HepG2 (cell line): Measurements from ENCODE around the gene EPM2A. TPM values are rescaled to one million over a fixed set of nuclear protein-coding genes. Genes with fewer than 3 reads are reported as not detected.

Experiments used
- ATF1 ChIP-seq: IDR thresholded peaks from 2 replicates; pipeline ENCODE4 v1.6.1; 2016; ENCODE audit warnings: mild to moderate bottlenecking, control low read depth
- ATRX ChIP-seq: sonication (generic); formaldehyde crosslinking; IDR thresholded peaks from 2 replicates; pipeline ENCODE4 v1.4.0; 2020; ENCODE audit warnings: missing genetic modification reagents, borderline replicate concordance
- ELF1 ChIP-seq: sonication (generic); formaldehyde crosslinking; IDR thresholded peaks from 2 replicates; pipeline ENCODE4 v1.4.0; 2020; ENCODE audit warnings: missing genetic modification reagents
- ERF ChIP-seq: IDR thresholded peaks from 2 replicates; pipeline ENCODE4 v1.6.1; 2018; ENCODE audit warnings: missing biosample characterization, missing genetic modification reagents
- FOSL1 ChIP-seq: sonication (generic); formaldehyde crosslinking; IDR thresholded peaks from 2 replicates; pipeline ENCODE4 v1.9.0; 2021; ENCODE audit warnings: missing genetic modification reagents, borderline replicate concordance
- FOSL2 ChIP-seq: sonication (generic); formaldehyde crosslinking; IDR thresholded peaks from 2 replicates; pipeline ENCODE4 v1.4.0; 2020; ENCODE audit warnings: missing genetic modification reagents
- KDM4B ChIP-seq: sonication (generic); formaldehyde crosslinking; IDR thresholded peaks from 2 replicates; pipeline ENCODE4 v1.4.0; 2020; ENCODE audit warnings: missing genetic modification reagents
- MLLT10 ChIP-seq: sonication (generic); formaldehyde crosslinking; IDR thresholded peaks from 2 replicates; pipeline ENCODE4 v1.4.0; 2020; ENCODE audit warnings: missing genetic modification reagents
- MZF1 ChIP-seq: sonication (generic); formaldehyde crosslinking; IDR thresholded peaks from 2 replicates; pipeline ENCODE4 v1.8.1; 2023; ENCODE audit warnings: mild to moderate bottlenecking, missing genetic modification reagents, borderline replicate concordance
- PAWR ChIP-seq: sonication (generic); formaldehyde crosslinking; IDR thresholded peaks from 2 replicates; pipeline ENCODE4 v1.4.0; 2020; ENCODE audit warnings: missing genetic modification reagents, mild to moderate bottlenecking, borderline replicate concordance
- PHF8 ChIP-seq: sonication (generic); formaldehyde crosslinking; IDR thresholded peaks from 2 replicates; pipeline ENCODE4 v1.5.0; 2020; ENCODE audit warnings: missing genetic modification reagents
- SNAI1 ChIP-seq: sonication (generic); formaldehyde crosslinking; IDR thresholded peaks from 2 replicates; pipeline ENCODE4 v1.5.0; 2020; ENCODE audit warnings: mild to moderate bottlenecking, missing genetic modification reagents, borderline replicate concordance
- SPEN ChIP-seq: sonication (generic); formaldehyde crosslinking; IDR thresholded peaks from 2 replicates; pipeline ENCODE4 v1.5.1; 2020; ENCODE audit warnings: low read depth, mild to moderate bottlenecking, missing genetic modification reagents
- ZFP41 ChIP-seq: sonication (generic); formaldehyde crosslinking; IDR thresholded peaks from 2 replicates; pipeline ENCODE4 v1.4.0; 2020; ENCODE audit warnings: mild to moderate bottlenecking, missing genetic modification reagents, borderline replicate concordance
- ZIK1 ChIP-seq: sonication (generic); formaldehyde crosslinking; IDR thresholded peaks from 2 replicates; pipeline ENCODE4 v1.5.0; 2020; ENCODE audit warnings: mild to moderate bottlenecking, low read depth, missing genetic modification reagents, borderline replicate concordance
- ZKSCAN1 ChIP-seq: fragments of 150-350 bp; IDR thresholded peaks from 2 replicates; pipeline ENCODE4 v1.6.1; 2014; ENCODE audit warnings: low read length
- ZNF264 ChIP-seq: sonication (generic); formaldehyde crosslinking; IDR thresholded peaks from 2 replicates; pipeline ENCODE4 v1.4.0; 2020; ENCODE audit warnings: missing genetic modification reagents
- ZNF296 ChIP-seq: sonication (generic); formaldehyde crosslinking; conservative IDR thresholded peaks from 2 replicates; pipeline ENCODE4 v1.5.0; 2020; ENCODE audit warnings: mild to moderate bottlenecking, missing genetic modification reagents
- ZNF331 ChIP-seq: sonication (generic); formaldehyde crosslinking; IDR thresholded peaks from 2 replicates; pipeline ENCODE4 v1.4.0; 2020; ENCODE audit warnings: missing genetic modification reagents
- ZNF569 ChIP-seq: sonication (generic); formaldehyde crosslinking; IDR thresholded peaks from 2 replicates; pipeline ENCODE4 v1.5.0; 2020; ENCODE audit warnings: mild to moderate bottlenecking, missing genetic modification reagents, moderate library complexity, borderline replicate concordance
- polyA plus RNA-seq, 8 experiments: library from polyadenylated mRNA; depleted of rRNA in 3 of 8; stranded (reverse) in 7 of 8; unstranded in 1 of 8; fragments of >200 nt; fragmentation: Illumina TruSeq in 4 of 8; extraction: Trizol in 4 of 8; gene quantifications; 2 replicates each; pipeline versions ENCODE4 v1.2.1 to v1.2.3, GENCODE V29; 2011 to 2016; ENCODE audit warnings: low read depth in 4 of 8, missing spikeins in 1 of 8, mixed read lengths in 1 of 8; ENCODE audit not compliant: insufficient read depth in 1 of 8
- total RNA-seq, 5 experiments: library from RNA; depleted of rRNA; stranded (reverse); fragments of >200 nt; fragmentation: Illumina TruSeq; extraction: Trizol; gene quantifications; 2 replicates each; pipeline ENCODE4 v1.2.3, GENCODE V29; 2016; ENCODE audit warnings: low read depth in 1 of 5
- TF ChIP-seq, protein P1 (sequence below): sonication (generic); formaldehyde crosslinking; conservative IDR thresholded peaks from 2 replicates; pipeline ENCODE4 v1.8.0; 2022; ENCODE audit warnings: missing genetic modification reagents
- TF ChIP-seq, protein P2 (sequence below): sonication (generic); formaldehyde crosslinking; conservative IDR thresholded peaks from 2 replicates; pipeline ENCODE4 v1.4.0; 2020; ENCODE audit warnings: missing genetic modification reagents
- TF ChIP-seq, protein P3 (sequence below): sonication (generic); formaldehyde crosslinking; IDR thresholded peaks from 2 replicates; pipeline ENCODE4 v1.4.0; 2020; ENCODE audit warnings: mild to moderate bottlenecking, missing genetic modification reagents
- TF ChIP-seq, protein P4 (sequence below): sonication (generic); formaldehyde crosslinking; IDR thresholded peaks from 2 replicates; pipeline ENCODE4 v1.4.0; 2020; ENCODE audit warnings: low read depth, mild to moderate bottlenecking, missing genetic modification reagents

EPM2A gene
- total and polyA plus RNA-seq, 2 of the 13 experiments (the other 11 are each of a cell fraction or from before 2014, with no cell fraction given), result 4.6 to 9.2 TPM

DNA sequence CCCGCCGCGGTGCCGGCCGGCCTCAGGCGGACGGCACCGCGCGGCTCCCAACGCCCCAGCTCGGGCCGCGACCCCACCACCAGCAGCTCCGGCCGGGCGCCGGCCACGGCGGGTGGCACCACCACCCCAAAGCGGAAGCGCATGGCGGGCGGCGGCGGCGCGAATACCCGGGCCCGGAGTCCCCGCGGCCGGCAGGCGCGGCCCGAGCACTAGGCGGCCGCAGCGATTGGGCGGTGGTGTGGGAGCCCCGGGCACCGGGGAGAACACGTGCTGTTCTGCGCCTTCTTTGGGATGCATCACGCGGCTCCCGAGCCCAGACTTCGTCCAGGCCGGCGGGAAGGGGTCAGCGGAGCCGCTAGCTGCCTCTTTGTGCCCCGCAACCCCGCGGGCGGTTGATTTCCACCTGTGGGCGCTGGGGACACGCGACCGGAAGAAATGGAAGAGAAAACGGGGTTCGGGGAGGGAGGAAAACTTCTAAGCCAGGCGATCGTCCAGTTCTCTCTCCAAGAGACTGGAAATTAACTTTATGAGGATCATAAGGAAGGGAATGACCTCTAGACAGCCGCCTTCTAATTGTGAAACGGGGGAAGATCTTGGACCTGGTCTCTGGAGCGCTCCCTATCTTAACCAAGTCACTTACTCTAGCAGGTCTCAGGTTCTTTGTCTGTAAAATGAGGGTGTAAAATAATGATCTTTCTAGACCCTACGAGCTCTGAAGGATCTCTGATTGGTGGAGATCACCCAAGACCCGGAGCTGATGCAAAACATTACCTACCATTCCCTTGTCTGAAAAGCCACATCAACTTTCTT is at the start of gene EPM2A (continued):
- TF ChIP-seq, protein P1, sequence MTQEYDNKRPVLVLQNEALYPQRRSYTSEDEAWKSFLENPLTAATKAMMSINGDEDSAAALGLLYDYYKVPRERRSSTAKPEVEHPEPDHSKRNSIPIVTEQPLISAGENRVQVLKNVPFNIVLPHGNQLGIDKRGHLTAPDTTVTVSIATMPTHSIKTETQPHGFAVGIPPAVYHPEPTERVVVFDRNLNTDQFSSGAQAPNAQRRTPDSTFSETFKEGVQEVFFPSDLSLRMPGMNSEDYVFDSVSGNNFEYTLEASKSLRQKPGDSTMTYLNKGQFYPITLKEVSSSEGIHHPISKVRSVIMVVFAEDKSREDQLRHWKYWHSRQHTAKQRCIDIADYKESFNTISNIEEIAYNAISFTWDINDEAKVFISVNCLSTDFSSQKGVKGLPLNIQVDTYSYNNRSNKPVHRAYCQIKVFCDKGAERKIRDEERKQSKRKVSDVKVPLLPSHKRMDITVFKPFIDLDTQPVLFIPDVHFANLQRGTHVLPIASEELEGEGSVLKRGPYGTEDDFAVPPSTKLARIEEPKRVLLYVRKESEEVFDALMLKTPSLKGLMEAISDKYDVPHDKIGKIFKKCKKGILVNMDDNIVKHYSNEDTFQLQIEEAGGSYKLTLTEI (CRISPR knock-in tag), result no peak; the same call in 1 of the 2 replicates
- TF ChIP-seq MLLT10 (no peak), PAWR (no peak), ZFP41 (CRISPR knock-in tag) (peak; percentile 94; the same call in 1 of the 2 replicates), ZIK1 (CRISPR knock-in tag) (peak; percentile 96), SNAI1 (peak; percentile 97; the same call in 1 of the 2 replicates), ERF (CRISPR knock-in tag) (peak; percentile 80), ELF1 (CRISPR knock-in tag) (peak; percentile 55; the same call in 1 of the 2 replicates), ATRX (CRISPR knock-in tag) (no peak), SPEN (CRISPR knock-in tag) (peak; percentile 75), ATF1 (CRISPR knock-in tag) (no peak; the same call in 1 of the 2 replicates), ZNF569 (CRISPR knock-in tag) (peak; percentile 79; the same call in 1 of the 2 replicates), FOSL1 (peak; percentile 73), ZNF331 (CRISPR knock-in tag) (peak; percentile 56), KDM4B (peak; percentile 79), ZNF296 (CRISPR knock-in tag) (peak; percentile 88; the same call in 1 of the 2 replicates), PHF8 (CRISPR knock-in tag) (peak; percentile 67), ZKSCAN1 (no peak), MZF1 (CRISPR knock-in tag) (0 out of 2 replicates have a peak, but pooled peaks have one; percentile 60), ZNF264 (CRISPR knock-in tag) (peak; percentile 94), FOSL2 (CRISPR knock-in tag) (peak; percentile 53)
- TF ChIP-seq, protein P2, sequence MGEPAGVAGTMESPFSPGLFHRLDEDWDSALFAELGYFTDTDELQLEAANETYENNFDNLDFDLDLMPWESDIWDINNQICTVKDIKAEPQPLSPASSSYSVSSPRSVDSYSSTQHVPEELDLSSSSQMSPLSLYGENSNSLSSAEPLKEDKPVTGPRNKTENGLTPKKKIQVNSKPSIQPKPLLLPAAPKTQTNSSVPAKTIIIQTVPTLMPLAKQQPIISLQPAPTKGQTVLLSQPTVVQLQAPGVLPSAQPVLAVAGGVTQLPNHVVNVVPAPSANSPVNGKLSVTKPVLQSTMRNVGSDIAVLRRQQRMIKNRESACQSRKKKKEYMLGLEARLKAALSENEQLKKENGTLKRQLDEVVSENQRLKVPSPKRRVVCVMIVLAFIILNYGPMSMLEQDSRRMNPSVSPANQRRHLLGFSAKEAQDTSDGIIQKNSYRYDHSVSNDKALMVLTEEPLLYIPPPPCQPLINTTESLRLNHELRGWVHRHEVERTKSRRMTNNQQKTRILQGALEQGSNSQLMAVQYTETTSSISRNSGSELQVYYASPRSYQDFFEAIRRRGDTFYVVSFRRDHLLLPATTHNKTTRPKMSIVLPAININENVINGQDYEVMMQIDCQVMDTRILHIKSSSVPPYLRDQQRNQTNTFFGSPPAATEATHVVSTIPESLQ, result 0 out of 2 replicates have a peak, but pooled peaks have one; percentile 83
- TF ChIP-seq, protein P3, sequence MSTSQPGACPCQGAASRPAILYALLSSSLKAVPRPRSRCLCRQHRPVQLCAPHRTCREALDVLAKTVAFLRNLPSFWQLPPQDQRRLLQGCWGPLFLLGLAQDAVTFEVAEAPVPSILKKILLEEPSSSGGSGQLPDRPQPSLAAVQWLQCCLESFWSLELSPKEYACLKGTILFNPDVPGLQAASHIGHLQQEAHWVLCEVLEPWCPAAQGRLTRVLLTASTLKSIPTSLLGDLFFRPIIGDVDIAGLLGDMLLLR, result peak; percentile 99
- TF ChIP-seq, protein P4, sequence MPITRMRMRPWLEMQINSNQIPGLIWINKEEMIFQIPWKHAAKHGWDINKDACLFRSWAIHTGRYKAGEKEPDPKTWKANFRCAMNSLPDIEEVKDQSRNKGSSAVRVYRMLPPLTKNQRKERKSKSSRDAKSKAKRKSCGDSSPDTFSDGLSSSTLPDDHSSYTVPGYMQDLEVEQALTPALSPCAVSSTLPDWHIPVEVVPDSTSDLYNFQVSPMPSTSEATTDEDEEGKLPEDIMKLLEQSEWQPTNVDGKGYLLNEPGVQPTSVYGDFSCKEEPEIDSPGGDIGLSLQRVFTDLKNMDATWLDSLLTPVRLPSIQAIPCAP (CRISPR knock-in tag), result no peak; the same call in 1 of the 2 replicates
